Fibroblast of pulmonary artery (primary cell): Measurements from ENCODE around the gene TMEM50B.
A peak's percentile ranks its signal among the peaks of the same experiment; 100 is the strongest.

Experiments
- DNase-seq: peaks from one replicate; pipeline ENCODE4 v3.0.0-alpha.2; 2010; ENCODE audit warnings: low read depth
- H3K4me3 ChIP-seq: replicated peaks from 2 replicates; pipeline ENCODE4 v1.5.1; 2011; ENCODE audit warnings: low read depth, mild to moderate bottlenecking, control low read depth, low read length, moderate library complexity
- TF ChIP-seq, protein P1 (sequence below): IDR thresholded peaks from 2 replicates; pipeline ENCODE4 v1.5.1; 2011; ENCODE audit warnings: mild to moderate bottlenecking, control low read depth, low read length, inconsistent platforms; ENCODE audit errors: missing control alignments

Gene TMEM50B

DNA sequence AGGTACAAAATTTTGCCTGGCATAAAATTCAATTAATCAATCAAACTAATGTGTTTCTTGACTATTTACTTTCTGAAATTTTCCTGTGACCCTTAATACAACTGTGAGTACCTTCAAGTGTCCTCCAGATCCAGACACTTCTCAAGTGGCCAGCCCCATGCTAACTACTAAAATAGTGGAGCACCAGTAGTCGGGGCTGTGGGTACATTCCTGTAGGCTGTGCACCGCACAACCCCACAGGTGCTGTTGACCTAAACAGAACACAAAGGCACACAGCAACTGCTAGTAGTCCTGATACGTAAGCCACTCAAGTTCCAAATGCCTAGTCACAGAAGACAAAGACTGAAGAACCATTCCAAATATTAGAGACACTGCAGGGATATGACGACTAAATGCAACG is 36.6 kb downstream of the TMEM50B start:
- no peak overlapping the region for H3K4me3 ChIP-seq
- DNase-seq, result no peak
- TF ChIP-seq, protein P1, sequence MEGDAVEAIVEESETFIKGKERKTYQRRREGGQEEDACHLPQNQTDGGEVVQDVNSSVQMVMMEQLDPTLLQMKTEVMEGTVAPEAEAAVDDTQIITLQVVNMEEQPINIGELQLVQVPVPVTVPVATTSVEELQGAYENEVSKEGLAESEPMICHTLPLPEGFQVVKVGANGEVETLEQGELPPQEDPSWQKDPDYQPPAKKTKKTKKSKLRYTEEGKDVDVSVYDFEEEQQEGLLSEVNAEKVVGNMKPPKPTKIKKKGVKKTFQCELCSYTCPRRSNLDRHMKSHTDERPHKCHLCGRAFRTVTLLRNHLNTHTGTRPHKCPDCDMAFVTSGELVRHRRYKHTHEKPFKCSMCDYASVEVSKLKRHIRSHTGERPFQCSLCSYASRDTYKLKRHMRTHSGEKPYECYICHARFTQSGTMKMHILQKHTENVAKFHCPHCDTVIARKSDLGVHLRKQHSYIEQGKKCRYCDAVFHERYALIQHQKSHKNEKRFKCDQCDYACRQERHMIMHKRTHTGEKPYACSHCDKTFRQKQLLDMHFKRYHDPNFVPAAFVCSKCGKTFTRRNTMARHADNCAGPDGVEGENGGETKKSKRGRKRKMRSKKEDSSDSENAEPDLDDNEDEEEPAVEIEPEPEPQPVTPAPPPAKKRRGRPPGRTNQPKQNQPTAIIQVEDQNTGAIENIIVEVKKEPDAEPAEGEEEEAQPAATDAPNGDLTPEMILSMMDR, result no peak

DNA sequence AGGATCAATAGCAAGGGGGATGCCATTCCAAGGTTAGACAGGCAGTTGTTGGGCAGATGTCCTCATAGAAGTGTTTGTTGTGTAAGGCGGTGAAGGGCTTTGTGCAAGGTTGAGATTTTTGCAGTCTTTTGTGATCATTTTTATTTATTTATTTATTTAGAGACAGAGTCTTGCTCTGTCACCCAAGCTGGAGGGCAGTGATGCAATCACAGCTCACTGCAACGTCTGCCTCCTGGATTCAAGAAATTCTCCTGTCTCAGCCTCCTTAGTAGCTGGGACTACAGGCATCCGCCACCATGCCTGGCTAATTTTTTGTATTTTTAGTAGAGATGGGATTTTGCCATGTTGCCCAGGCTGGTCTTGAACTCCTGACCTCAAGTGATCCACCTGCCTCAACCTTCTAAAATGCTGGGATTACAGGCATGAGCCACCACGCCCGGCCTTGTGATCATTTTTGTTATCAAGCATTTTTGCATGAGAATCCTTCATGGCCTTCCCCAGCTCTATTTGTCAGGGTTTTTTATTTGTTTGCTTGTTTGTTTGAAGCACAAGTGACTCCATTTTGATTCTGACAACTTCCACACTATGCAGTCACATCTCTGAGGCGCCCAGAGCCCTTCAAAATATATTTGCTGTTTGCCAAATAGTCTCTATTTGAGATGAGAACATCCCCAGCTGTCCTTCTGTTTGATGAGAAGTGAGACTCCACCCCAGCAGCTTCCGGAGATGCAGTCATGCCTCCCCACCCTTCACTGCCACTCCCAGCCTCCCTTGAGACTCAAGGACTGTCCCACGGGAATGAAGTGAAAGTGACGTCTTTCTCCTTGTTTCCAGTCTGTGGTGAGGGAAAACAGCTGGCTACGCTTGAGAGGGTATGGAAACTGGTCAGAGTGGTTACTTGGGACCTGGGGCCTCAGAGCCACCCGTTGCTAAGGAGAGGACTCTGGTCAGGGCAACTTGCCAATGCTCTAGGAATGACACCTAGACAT is 38.0 kb downstream of the TMEM50B start:
- no peak overlapping the region for H3K4me3 ChIP-seq
- peak; percentile 91 for DNase-seq
- TF ChIP-seq, protein P1, result no peak

DNA sequence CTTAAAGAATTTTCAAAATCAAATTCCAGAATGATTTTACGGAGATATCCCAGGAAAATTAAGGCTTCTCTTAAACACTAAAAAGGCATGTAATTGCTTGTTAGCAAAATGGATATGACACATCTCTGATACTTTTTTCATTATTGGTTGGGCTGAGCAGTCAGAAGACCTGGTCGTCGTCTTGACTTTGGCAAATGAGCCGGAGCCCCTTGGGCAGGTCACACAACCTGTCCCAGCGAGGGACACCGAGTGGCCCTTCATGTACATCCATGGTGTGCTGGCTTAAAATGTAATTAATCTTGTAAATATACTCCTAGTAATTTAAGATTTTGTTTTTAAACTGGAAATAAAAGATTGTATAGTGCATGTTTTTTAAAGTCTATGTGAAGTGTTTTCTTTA is 42.6 kb downstream of the TMEM50B start:
- TF ChIP-seq, protein P1, result no peak
- no peak overlapping the region for H3K4me3 ChIP-seq
- no peak for DNase-seq

DNA sequence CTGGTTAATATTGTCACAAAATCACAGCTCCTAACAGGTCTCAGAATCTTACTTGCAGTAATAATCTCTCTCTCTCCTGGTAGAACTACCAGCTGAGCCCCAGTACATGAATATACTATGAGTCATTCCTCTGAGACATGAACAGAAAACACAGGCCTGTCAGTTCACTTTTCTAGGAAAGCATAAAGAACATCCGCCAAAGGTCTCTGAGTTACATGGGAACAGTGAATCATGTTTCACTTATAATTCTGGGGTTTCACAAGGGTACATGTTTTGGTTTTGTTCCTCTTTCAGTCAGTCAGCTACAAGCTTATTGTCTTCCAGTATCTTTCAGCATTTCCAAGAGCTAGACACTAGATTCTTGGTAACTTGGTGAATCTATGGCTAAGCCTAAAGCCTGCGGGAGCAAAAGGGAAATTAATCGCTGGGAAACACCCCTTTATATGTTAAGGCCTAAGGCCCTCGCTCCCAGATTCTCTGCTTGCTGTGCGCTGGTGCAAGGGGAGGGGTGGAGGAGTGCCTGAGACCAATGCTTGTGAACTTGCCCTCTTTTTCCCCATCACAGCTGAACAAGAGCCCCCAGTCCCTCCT is 44.9 kb downstream of the TMEM50B start:
- TF ChIP-seq, protein P1, result no peak
- no peak overlapping the region for H3K4me3 ChIP-seq
- peak; percentile 93 for DNase-seq

DNA sequence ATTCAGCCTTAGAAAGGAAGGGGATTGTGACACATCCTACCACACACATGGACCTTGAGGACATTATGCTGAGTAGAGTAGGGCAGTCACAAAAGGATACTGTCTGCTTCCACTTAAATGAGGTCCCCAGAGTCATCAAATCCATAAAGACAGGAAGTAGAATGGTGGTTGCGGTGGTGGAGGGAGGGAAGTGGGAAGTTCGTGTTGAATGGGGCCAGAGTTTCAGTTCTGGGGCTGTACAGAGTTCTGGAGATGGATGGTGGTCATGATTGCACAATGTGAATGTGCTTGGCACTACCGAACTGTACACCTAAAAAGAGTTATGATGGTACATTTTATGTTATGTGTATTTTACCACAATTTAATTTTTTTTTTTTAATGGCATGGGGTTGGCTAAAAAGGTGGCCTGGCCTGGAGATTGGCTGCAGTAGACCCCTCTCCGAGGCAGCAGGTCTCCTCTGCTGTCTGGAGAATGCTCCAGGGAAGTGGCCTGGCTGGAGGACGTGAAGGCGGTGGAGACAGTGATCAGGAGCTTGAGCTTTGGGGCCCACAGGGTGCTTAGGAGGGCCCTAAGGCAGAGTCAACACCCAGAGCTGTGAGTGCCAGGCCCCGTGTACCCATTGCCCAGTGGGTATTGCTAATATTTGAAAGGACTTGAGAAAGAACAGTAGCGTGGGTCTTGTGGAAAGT is 46.2 kb downstream of the TMEM50B start:
- DNase-seq, result no peak
- TF ChIP-seq, protein P1, result no peak
- H3K4me3 ChIP-seq, result no peak overlapping the region

DNA sequence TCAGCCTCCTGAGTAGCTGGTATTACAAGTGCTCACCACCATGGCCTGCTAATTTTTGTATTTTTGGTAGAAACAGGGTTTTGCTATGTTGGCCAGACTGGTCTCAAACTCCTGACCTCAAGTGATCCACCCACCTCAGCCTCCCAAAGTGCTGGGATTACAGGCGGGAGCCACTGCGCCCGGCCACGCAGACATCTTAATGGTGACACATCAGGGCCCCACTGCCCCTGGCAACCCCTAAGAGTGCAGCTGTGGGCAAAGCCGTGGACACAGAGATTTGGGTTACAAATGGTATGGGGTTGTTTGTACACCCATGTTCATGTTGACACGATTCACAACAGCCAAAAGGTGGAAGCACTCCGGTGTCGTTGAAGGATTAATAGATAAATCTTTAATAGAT is 46.8 kb downstream of the TMEM50B start:
- DNase-seq, result no peak
- TF ChIP-seq, protein P1, result no peak
- H3K4me3 ChIP-seq, result no peak overlapping the region
